Measurements from ENCODE around the gene AK8. TPM values are rescaled to one million over a fixed set of nuclear protein-coding genes. Genes with fewer than 3 reads are reported as not detected.

The AK8 gene
- total and polyA plus RNA-seq, 8 donors: 0.56 to 0.89 (median 0.60) TPM; not detected in 5

DNA sequence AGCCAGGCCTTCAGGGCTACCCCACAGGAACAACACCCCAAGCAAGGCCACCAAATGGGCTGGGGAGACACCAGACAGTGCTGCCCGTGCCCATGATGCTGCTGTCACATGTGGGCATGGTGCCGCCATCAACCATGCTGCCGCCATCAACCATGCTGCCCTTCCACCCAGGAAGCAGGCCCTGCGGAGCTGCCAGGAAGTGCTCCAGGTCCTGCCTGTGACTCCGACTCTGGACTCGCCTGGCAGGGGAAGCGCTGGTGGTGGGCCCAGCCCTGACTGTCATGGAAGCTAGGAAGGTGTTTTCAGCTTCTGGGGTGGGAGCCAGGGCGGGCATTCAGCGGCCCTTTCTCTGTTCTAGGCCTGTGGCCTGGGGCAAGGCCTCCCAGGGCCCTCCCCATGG, 8.8 kb downstream of the AK8 start:
- DNase-seq: no peak
- Histone ChIP-seq H3K36me3 (no peaks in the 10 kb centered on the region), H3K4me3 (no peak overlapping the region), H3K27me3 (no peaks in the 10 kb centered on the region), H3K27ac (no peak overlapping the region), H3K4me1 (peaks cover 0 to 7% (median 3%) of the 10 kb centered on the region in 4 donors), H3K9me3 (no peaks in the 10 kb centered on the region)
- intact Hi-C loops (cut with DNase I; ENCODE audit: low total_unique reads): no loop called here
- WGBS, 5 donors: 93 to 98% (median 94%) methylated on average over 7 to 9 of the region's 9 CpGs
- TF ChIP-seq EP300 (IDR thresholded peaks at IDR 0.05) (no peak), POLR2A (IDR thresholded peaks at IDR 0.05) (no peak), POLR2AphosphoS5 (IDR thresholded peaks at IDR 0.05) (no peak)
- TF ChIP-seq, protein P1, sequence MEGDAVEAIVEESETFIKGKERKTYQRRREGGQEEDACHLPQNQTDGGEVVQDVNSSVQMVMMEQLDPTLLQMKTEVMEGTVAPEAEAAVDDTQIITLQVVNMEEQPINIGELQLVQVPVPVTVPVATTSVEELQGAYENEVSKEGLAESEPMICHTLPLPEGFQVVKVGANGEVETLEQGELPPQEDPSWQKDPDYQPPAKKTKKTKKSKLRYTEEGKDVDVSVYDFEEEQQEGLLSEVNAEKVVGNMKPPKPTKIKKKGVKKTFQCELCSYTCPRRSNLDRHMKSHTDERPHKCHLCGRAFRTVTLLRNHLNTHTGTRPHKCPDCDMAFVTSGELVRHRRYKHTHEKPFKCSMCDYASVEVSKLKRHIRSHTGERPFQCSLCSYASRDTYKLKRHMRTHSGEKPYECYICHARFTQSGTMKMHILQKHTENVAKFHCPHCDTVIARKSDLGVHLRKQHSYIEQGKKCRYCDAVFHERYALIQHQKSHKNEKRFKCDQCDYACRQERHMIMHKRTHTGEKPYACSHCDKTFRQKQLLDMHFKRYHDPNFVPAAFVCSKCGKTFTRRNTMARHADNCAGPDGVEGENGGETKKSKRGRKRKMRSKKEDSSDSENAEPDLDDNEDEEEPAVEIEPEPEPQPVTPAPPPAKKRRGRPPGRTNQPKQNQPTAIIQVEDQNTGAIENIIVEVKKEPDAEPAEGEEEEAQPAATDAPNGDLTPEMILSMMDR (IDR thresholded peaks at IDR 0.05): no peak

DNA sequence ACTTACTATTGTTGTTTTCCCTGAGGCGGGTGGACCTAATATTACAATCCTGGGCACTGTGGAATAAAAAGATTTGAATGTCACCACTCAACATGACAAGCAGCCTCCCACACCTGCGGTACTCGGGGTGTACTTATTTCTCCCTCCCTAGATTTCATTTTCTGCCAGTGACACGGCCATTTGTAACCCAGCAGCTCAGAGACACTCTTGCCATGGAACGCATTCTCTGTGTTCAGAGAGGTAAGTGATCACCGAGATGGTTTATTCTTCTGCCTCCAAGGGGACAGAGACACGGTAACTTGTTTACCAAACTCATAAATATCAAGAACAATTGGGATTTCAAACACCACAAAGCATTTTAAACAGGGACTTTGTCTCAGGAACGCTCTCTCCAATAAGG, 11.2 kb downstream of the AK8 start:
- no peak for DNase-seq
- H3K36me3 ChIP-seq: peaks cover 0 to 6% (median 0%) of the 10 kb centered on the region in 4 donors
- peaks cover 0 to 7% (median 3%) of the 10 kb centered on the region in 4 donors for H3K4me1 ChIP-seq
- no peak overlapping the region for H3K27ac ChIP-seq
- no peak overlapping the region for H3K4me3 ChIP-seq
- no peaks in the 10 kb centered on the region for H3K27me3 ChIP-seq
- intact Hi-C loops (cut with DNase I; ENCODE audit: low total_unique reads): no loop called here
- 77 to 88% (median 82%) methylated on average over 8 of the region's 8 CpGs for WGBS, 5 donors
- TF ChIP-seq POLR2AphosphoS5 (IDR thresholded peaks at IDR 0.05): no peak
- TF ChIP-seq, protein P1 (IDR thresholded peaks at IDR 0.05): no peak
- TF ChIP-seq POLR2A (IDR thresholded peaks at IDR 0.05): no peak
- TF ChIP-seq EP300 (IDR thresholded peaks at IDR 0.05): no peak
- no peaks in the 10 kb centered on the region for H3K9me3 ChIP-seq

DNA sequence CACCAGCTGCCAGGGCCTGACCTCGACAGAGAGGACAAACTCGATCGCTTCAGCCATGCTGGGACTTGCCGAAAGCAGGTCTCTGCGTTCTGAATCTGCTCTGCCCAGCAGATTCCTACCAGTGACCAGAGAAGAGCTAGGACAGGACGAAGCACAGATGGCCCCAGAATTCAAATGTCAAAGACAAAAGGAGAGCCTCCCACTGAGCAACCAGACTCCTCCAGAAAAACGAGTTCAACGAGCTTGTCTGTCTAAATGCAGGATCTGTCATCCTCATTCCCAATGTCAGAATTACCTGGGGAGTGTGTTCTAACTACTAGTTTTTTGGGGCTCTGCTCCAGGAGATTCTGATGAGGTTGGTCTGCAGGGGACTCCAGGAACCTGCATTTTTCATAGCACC, 13.4 kb downstream of the AK8 start:
- Histone ChIP-seq H3K36me3 (peaks cover 0 to 6% (median 0%) of the 10 kb centered on the region in 4 donors), H3K4me1 (no peaks in the 10 kb centered on the region), H3K4me3 (no peak overlapping the region), H3K9me3 (no peaks in the 10 kb centered on the region), H3K27me3 (no peaks in the 10 kb centered on the region), H3K27ac (no peak overlapping the region)
- 69 to 78% (median 76%) methylated on average over 8 of the region's 8 CpGs for WGBS, 5 donors
- TF ChIP-seq POLR2AphosphoS5 (IDR thresholded peaks at IDR 0.05) (no peak), EP300 (IDR thresholded peaks at IDR 0.05) (no peak), POLR2A (IDR thresholded peaks at IDR 0.05) (no peak)
- TF ChIP-seq, protein P1 (IDR thresholded peaks at IDR 0.05): no peak
- no peak for DNase-seq
- intact Hi-C loops (cut with DNase I; ENCODE audit: low total_unique reads): no loop called here

DNA sequence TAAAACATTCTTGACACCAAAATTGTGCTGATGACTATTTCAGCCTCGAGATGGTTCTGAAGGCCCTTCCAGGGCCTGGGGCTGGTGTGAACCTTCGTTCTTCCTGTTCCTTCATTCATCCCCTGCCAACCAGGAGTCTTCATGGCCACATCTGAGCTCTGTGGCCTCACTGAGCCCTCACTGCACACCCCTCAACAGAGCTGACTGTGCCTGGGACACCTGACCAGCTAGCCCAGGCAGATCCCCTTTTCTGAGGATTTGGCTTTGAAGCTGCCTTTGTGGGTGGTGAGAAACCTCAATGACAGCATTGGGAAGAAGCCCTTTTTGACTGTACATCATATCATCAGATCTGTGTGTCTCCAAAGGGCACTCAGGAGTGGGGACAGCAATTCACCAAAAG, 13.8 kb downstream of the AK8 start:
- no peaks in the 10 kb centered on the region for H3K9me3 ChIP-seq
- no peak for DNase-seq
- TF ChIP-seq EP300 (IDR thresholded peaks at IDR 0.05): no peak
- no peak for TF ChIP-seq POLR2A (IDR thresholded peaks at IDR 0.05)
- TF ChIP-seq, protein P1 (IDR thresholded peaks at IDR 0.05): no peak
- no peak for TF ChIP-seq POLR2AphosphoS5 (IDR thresholded peaks at IDR 0.05)
- H3K4me1 ChIP-seq: no peaks in the 10 kb centered on the region
- intact Hi-C loops (cut with DNase I; ENCODE audit: low total_unique reads): no loop called here
- no peak overlapping the region for H3K27ac ChIP-seq
- peaks cover 0 to 6% (median 0%) of the 10 kb centered on the region in 4 donors for H3K36me3 ChIP-seq
- WGBS, 5 donors: 74 to 86% (median 80%) methylated on average over 2 of the region's 2 CpGs
- H3K4me3 ChIP-seq: no peak overlapping the region
- H3K27me3 ChIP-seq: no peaks in the 10 kb centered on the region

Data from stomach (tissue), 9 donors.